DMS 273 (cell line): ENCODE data around the gene MRGPRD.

Experiments used
- DNase-seq: peaks from one replicate; lab custom pipeline; 2025; ENCODE audit not compliant: unreplicated experiment; lab: John Stamatoyannopoulos, UW

Gene MRGPRD

DNA sequence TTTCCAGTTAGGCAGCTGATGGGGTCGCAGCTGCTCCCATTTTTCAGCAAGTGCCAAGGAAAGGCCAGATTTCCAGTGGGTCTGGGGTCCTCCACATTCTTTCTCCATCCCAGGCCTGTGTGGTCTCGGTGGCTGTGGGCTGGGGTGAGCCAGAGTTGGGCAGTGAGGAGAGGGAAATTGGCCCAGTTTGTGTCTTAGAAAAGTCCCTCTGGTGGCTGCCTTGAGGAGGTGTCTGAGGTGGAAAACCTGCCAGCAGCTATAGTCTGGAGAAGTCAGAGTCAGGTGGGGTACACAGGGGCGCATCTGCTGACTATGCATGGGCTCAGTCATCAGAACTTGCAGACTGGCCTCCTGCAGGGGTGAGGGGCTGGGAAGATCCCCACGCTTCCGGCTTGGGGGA, 30.5 kb downstream of the MRGPRD start:
- DNase-seq: peak; percentile 60

DNA sequence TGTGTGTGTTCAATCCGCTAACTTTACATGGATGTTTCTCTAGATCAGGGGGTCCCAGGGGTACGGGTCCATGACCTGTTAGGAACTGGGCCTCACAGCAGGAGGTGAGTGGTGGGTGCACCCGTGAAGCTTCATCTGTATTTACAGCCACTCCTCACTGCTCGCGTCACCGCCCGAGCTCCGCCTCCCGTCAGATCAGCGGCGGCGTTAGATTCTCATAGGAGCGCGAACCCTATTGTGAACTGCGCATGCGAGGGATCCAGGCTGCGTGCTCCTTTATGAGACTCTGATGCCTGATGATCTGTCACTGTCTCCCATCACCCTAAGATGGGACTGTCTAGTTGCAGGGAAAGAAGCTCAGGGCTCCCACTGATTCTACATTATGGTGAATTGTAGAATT, 31.9 kb downstream of the MRGPRD start:
- DNase-seq: no peak

DNA sequence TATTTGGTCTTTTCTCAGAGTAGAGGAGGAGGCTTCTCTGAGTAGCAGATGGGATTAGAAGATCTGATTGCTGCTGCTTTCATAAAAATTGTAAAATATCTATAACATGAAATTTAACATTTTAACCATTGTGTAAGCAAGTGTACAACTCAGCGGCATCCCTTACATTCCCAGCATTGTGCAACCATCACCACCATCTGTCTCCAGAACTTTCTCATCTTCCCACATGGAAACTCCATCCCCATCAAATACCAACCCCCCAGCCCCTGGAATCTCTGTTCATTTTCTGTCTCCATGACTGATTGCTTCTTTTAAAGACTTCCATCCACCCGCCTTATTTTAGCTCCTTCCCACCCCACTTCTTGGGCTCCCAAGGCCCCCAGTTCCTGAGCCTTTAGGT, 32.3 kb downstream of the MRGPRD start:
- no peak for DNase-seq

DNA sequence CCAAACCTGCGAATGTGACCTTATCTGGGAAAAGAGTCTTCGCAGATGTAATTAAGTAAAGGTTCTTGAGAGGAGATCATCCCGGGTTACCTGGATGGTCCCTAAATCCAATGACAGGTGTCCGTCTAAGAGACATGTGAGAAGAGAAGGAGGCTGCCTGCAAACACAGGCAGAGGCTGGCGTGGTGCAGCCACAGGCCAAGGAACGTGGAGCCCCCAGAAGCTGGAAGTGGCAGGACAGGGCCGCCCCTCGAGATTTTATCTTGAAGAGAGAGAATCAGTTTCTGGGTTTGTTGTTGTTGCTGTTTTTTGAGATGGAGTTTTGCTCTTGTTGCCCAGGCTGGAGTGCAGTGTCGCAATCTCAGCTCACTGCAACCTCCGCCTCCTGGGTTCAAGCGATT, 33.6 kb downstream of the MRGPRD start:
- DNase-seq: no peak

DNA sequence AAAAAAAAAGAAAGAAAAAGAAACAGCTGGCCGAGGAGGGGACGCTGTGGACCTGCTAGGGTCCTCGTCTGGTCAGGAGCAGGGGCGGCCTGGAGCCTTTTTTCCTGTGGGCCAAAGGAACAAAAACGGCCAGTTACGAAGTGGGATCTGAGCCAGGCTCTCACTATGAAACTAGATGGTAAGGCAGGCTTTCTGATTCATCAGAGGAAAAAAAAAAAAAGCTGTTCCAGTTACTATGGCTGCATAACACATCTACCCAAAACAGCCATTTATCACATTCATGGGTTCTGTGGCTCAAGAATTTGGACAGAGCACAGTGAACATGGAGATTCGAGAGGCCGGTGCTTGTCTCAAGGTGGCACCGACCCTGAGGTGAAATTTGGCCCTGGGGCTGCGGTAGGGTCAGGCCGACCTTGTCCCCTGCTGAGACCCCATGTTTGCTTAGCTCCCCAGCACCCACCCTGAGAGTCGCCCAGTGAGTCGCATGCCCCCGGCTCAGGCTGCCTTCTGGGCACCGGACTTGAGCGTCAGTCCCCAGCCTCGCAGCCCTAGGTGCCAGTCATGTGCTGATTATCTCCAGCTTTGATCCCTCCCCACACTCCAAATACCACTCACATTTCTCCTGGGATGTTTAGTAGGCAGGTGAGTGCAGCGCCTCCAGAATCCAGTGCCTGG, 34.2 kb downstream of the MRGPRD start:
- no peak for DNase-seq

DNA sequence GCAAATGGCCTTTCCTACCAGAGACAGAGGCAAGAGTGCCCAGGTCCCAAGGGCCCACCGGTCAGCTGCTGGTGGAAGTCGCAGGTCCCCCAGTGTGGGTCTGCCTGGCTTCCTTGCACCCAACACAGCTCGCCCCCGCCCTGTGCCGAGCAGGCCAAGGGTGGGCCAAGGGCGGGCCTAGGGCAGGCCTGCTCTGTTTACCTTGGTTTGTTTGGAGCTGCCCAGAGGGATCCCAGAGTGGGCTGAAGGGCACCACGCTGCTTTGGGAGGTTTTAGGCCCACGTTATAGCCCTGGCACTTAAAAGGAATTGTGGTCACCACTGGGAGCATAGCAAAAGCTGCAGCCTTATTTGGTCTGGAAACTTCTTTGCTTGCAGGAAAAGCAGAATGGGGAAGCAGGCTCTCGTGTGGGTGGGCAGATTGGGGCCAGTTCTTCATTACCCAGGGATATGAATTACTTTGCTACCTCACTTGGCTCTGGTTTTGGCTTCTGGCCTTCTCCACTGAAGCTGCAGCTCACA, 38.0 kb downstream of the MRGPRD start:
- no peak for DNase-seq

DNA sequence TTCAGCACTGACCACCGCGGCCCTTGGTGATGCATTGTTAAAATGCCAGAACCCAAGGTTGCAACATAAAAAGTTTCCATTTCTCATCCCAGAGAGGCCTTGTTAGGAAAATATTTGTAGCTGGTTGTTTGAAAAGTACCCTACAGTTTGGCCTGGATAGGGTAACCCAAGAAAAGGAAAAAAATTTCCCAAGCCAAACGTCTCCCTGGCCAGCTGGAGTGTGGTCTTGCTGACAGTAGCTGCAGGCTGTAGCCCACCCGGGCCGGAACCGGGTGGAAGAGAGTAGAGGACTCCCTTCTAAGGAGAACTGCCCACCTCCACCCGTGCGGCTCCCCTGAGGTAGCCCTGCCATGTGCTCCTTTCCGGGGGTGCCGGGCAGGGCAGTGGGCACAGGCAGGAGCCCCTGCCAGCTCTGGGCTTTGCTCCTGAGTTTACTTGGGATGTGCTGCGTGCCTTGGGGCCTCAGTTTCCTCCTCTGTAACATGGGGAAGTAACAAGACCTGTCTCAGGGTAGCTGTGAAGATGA, 38.6 kb downstream of the MRGPRD start:
- no peak for DNase-seq

DNA sequence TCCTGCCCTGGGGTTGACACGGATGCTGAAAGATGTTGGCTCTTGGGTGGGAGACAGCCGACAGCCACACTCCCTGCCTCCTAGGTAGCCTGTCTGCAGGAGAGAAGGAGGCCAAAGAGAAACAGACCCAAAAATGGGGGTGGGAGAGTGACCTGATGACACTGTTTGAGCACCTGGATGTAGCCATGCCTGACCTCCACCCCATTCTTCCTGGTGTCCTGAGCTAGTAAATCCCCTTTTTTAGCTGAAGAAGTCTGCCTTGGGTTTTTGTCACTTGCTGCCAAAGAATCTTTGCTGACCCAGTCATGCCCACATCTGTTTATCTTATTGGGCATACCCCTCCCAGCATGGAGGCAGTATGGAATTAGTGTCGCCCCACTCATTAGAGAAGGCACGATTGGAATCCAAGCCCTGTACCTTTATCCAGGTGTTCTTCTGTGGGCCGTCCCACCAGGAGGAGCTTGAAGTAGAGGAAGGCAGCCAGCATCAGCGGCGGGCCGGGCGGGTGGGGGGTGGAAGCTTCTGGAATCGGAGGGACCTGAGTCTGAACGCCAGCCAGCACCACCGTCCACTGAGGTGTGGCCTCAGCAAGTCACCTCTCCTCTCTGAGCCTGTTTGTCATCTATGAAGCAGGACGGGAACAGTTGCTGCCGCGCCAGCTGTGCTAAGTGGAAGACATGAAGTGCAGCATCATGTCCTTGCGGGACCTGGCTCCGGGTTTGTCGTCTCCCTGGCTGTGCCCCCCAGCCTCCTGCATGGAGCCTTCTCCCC, 39.3 kb downstream of the MRGPRD start:
- DNase-seq: no peak

DNA sequence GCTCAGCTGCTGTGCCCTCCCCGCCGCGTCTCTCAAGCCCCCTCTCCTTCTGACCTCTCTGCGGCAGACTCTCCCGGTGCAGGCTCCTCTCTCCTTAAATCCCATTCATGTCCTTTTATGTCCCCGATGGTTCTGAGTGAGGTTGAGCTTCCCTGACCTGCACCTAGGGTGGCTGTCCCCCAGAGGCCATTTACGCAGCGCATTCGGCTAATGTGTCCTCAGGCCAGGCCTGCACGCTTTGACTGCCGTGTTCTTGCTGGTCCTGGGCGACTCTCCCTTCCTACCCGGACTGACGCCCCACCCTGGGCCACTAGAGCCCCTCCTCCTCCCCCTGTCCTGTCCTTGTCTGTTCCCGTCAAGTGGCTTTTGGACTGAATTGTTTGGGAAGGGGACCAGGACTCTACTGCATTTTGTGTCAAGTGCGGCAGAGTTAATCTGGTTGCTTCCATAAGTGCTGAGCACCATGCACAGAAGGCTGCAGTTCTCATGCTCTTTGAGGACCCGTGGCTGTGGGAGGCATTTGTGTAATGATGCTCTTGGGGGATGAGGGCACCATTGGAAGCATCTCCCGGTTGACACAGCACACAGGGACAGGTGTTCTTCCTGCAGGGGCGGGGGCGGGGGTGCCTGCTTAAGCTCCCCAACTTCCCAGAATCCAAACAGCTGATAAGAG, 40.0 kb downstream of the MRGPRD start:
- no peak for DNase-seq

DNA sequence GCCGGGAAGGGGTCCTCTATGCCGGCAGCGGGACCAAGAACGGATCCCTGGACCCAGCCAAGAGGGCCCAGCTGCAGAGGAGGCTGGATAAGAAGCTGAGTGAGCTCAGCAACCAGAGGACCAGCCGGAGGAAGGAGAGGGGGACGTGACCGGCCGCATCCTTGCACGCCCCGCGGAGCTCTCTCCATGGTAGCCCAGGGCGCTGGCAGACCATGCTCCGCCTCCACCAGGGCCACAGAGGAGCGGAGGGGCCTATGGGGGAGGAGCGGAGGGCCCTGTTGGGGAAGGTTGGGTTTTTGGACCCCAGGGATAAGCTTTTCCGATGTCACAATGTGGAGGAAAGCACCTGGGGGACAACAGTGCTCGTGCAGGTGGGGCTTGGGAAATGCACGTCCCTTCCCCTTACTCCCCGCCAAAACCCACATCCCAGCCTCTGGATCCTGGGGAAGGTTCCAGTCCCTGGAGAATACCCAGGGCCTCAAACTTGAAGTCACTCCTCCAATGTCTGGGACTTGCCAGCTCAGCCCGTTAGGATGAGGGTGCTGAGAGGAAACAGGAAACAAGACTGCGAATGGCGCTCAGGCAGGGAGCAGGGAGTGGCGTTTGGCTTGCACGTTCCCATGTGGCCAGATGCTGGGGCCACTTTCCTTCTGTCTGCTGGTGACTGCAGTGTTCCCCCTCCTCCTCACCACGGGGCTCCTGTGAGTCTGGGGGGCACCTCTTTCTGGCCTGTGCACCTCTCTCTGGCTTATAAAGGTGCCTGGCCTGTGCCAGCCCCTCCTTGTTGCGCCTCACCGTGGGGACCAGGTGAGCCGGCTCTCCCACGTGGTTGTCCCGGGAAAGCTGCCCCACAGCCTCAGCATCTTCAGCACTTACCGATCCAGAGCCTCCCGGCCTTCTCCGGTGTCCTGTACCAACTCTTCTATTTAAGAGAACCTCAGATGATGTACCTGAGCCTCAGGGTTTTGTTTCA, 40.9 kb downstream of the MRGPRD start:
- DNase-seq: no peak

DNA sequence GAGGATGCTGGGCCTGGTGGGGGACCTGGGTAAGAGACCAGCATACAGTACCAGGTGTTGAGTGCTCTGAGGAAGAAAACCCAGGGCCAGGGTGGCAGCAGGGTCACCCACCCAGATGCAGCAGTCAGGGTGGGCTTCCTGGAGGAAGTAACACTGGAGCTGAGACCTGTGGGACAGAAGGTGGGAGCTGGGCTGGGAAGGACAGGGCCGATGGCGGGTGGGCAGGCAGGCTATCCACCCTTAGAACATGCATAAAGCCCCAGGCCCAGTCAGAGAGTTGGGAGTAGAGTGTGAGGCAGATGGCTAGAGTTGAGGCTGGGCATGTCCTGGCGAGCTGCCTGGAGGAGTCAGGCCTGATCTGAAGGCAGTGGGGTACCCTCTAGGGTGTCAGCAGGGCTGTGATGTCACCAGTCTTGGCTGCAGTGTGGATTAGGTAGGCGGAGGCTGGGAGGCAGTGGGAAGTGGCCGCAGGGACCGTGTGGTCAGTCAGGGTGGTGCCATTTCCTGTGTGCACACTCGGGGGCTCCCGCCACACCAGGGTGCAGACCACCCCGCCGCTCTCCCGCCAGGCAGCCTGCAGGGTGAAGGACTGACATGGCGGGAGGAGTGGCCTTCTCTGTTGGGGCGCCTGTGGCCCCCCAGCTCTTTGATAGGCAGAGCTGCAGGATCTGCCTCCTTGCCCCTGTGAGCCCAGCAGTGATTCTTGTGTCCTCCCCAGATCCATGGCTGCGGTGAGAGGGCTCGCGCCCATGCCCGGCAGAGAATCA, 41.8 kb downstream of the MRGPRD start:
- DNase-seq: peak; percentile 54

DNA sequence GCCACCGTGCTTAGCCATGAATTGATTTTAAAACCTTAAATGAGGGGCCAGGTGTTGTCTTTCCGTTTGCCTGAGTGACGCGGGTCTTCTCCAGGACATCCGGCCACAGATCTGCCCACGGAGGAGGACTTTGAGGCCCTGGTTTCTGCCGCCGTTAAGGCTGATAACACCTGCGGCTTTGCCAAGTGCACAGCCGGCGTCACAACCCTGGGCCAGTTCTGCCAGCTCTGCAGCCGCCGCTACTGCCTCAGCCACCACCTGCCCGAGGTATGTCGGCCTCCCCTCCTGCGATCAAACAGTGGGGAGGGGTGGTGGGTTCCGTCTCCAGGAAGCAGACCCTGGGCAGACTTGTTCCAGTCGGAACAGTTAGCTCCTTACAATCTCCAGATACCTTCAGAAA, 42.7 kb downstream of the MRGPRD start:
- no peak for DNase-seq

DNA sequence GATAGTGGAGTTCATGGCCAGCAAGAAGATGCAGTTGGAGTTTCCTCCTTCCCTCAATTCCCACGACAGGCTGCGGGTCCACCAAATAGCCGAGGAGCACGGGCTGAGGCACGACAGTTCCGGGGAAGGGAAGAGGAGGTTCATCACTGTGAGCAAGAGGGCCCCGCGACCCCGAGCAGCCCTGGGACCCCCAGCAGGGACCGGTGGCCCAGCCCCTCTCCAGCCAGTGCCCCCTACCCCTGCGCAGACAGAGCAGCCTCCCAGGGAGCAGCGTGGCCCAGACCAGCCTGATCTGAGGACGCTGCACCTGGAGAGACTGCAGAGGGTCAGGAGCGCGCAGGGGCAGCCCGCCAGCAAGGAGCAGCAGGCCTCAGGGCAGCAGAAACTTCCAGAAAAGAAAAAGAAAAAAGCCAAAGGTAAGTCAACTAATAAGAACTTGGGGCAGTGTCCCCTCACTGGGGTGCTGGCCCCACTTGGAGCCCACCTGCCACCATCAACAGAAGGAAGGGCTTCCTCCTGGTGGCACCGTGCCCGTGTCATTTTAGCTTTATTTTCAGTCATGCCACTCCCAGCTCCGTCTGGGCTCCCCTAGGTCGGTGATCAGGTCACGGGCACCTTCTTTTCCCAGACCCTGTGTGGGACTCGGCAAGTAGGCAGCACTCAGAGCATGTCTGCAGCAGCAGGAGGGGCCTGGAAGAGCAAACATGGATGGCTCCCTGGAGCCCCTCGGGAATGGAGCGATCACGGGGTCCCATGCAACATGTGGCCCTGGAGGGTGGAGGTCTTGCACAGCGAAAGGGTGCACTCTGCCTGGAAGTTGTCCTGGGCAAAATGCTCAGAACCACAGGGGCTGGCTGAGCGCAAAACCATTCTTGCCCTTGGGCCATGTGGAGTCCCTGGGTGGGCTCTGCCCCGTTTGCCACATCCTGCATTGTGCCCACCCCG, 43.8 kb downstream of the MRGPRD start:
- DNase-seq: no peak

DNA sequence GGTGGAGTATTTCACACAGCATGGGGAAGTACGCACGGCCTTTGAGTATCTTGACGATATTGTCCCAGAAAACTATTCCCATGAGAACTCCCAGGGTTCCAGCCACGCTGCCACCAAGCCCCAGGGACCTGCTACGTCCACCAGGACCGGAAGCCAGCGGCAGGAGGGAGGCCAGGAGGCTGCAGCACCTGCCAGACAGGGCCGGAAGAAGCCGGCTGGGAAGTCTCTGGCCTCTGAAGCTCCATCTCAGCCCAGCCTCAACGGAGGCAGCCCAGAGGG, 44.5 kb downstream of the MRGPRD start:
- no peak for DNase-seq

DNA sequence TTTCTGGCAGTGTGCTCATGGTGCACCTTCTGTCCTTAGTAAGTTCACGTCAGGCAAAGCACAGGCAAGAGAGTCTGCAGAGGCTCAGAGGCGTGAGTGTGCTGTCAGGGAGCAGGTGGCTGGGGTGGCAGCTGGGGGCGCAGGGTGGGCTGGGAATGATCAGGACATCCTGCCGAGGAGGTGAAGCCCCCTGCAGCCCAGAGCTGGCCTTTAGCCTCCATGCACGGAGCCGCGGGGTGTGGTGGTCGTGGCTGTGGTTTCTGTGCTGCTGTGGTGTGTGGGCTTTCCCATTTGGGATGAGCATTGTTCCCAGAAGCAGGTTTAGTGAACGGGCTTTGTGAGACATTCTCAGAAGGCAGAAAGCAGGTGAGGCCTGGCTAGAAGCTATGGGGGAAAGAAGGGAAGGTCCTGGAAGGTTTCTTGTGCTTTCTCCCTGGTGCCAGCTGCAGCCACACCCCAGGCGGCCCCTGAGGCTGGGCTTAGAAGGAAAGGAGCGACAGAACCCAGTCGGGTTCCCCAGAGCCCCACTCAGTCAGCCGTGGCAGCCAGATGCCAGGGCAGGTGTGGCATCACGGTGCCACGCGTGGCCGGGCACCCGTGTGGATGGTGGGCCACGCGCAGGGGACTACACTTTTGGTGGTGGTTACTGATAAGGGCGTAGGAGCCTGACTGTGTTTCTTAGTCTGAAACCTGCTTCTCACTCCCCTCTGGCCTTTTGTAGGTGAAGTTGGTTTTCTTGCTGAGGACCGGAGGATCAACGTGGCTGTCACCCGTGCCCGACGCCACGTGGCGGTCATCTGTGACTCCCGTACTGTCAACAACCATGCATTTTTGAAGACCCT, 45.0 kb downstream of the MRGPRD start:
- DNase-seq: no peak

DNA sequence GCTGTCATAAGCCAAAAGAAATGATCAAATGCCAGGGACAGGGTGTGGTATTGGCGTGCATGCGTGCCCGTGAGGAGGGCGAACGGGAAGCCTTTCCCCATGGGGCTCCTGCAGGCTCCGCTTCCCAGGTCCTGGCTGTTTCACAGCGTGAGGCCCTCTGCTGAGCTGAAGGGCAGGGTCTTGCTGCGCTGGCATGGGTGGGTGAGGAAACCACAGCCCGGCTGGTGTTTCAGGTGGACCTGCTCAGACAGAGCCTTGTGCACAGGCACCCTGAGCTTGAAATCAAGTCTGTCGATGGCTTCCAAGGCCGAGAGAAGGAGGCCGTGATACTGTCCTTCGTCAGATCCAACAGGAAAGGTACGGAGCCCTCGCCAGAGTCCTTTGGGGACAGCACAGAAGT, 45.7 kb downstream of the MRGPRD start:
- DNase-seq: no peak

DNA sequence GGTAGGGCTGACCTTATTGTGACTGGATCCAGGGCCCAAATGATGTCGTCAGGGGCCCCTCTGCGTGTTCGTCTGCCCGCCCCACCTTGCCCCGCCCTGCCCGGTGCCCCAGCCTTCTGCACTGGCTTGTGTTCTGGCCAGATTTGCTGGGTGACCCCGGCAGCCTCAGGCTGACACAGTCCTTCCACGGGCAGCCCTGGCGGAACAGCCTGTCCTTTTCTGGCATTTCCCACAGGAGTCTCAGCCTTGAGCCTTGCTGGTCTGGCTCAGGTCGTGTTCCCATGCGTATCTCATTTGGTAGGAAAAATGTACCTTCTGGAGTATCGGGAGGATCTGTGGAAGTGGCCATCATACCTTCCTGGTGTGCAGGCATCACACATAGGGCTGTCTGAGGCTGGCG, 46.1 kb downstream of the MRGPRD start:
- no peak for DNase-seq

DNA sequence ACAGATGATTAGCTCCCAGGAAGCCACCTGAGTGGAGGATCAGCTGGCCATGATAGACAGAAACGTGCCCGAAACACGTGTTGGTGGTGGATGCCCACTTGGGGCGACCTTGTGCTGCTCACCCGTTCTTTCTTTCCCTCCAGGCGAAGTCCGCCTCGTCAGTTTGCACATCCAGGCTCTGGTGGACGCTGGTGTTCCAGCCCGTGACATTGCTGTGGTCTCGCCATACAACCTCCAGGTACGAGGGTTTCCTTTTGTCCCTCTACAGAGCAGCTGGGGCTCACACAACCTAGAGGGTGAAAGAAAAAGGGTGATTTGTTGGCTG, 46.5 kb downstream of the MRGPRD start:
- DNase-seq: no peak
